Transverse colon (tissue), 4 donors: ENCODE data around the gene PROSER2. TPM values are rescaled to one million over a fixed set of nuclear protein-coding genes. Genes with fewer than 3 reads are reported as not detected.

Experiments
- DNase-seq: peaks from one replicate; pipeline ENCODE4 v3.0.0-alpha.2; 2019
- H3K27ac ChIP-seq, 4 donors: fragments of 200-600 bp; sonication (generic); 2 replicates each; pipeline ENCODE4 v1.5.1; 2016 to 2018; ENCODE audit warnings: inconsistent platforms in 4 of 4
- H3K27me3 ChIP-seq: fragments of 200-600 bp; sonication (generic); 2 replicates; pipeline ENCODE4 v1.5.1; 2017; ENCODE audit warnings: inconsistent platforms
- H3K36me3 ChIP-seq, 4 donors: fragments of 200-600 bp; sonication (generic); 2 replicates each; pipeline ENCODE4 v1.5.1; 2017 to 2019; ENCODE audit warnings: inconsistent platforms in 4 of 4
- H3K4me1 ChIP-seq, 4 donors: fragments of 200-600 bp; sonication (generic); 2 replicates each; pipeline ENCODE4 v1.5.1; 2017 to 2020; ENCODE audit warnings: inconsistent platforms in 4 of 4
- H3K4me3 ChIP-seq, 4 donors: fragments of 200-600 bp; sonication (generic); 1 replicate in 1 of 4; 2 replicates in 3 of 4; pipeline versions ENCODE4 v1.5.1 to v1.6.1; 2017 to 2019; ENCODE audit warnings: inconsistent platforms in 4 of 4
- H3K9me3 ChIP-seq, 2 donors: fragments of 200-600 bp; sonication (generic); 2 replicates each; pipeline ENCODE4 v1.5.1; 2017 to 2019; ENCODE audit warnings: inconsistent platforms in 2 of 2
- EP300 ChIP-seq: sonication (generic); formaldehyde crosslinking; IDR thresholded peaks from one replicate; pipeline ENCODE4 v1.6.1; 2017; ENCODE audit warnings: antibody characterized with exemption, low read depth
- POLR2A ChIP-seq: fragments of 450-650 bp; IDR thresholded peaks from one replicate; pipeline ENCODE4 v1.6.1; 2016; ENCODE audit warnings: antibody characterized with exemption, mild to moderate bottlenecking, moderate library complexity
- POLR2AphosphoS5 ChIP-seq, 3 donors: sonication (generic); formaldehyde crosslinking; IDR thresholded peaks; one replicate each; pipeline ENCODE4 v1.6.1; 2016; ENCODE audit warnings: antibody characterized with exemption in 3 of 3
- WGBS, 2 donors: methylation state at CpG; one replicate each; pipeline ENCODE4 v1.1.5; 2018; ENCODE audit warnings: low coverage in 1 of 2; 5-methylcytosine and 5-hydroxymethylcytosine counted together
- in situ Hi-C, 4 donors: fragments of 200-750 bp; cut with MboI; loops; one replicate each; pipeline versions ENCODE4 v1.15.0 to v1.15.1; 2017; ENCODE audit warnings: low sequenced_read_pairs in 3 of 4, low pct_ligation_motif_present in 1 of 4, low pct_unique_long_range_greater_than_20kb in 1 of 4
- intact Hi-C: fragments of 100-400 bp; cut with DNase I; formaldehyde crosslinking; loops from one replicate; pipeline ENCODE4 v1.15.1; 2023; ENCODE audit warnings: low total_unique reads
- total RNA-seq, 4 donors: library from RNA; depleted of rRNA; stranded (reverse); fragments of >200 nt; gene quantifications; one replicate each; pipeline ENCODE4 v1.1.0, GENCODE V29; 2016
- TF ChIP-seq, protein P1 (sequence below), 5 experiments: fragments of 200-600 bp in 3 of 5; fragments of 450-650 bp in 2 of 5; sonication (generic) in 3 of 5; IDR thresholded peaks; 1 replicate in 2 of 5; 2 replicates in 3 of 5; pipeline ENCODE4 v1.5.1; 2016 to 2017; ENCODE audit warnings: antibody characterized with exemption in 5 of 5, inconsistent platforms in 3 of 5, mild to moderate bottlenecking in 2 of 5, moderate library complexity in 1 of 5

Gene PROSER2
- total RNA-seq, 4 donors from 2014 or later, result 4.2 to 29.2 (median 6.9) TPM

DNA sequence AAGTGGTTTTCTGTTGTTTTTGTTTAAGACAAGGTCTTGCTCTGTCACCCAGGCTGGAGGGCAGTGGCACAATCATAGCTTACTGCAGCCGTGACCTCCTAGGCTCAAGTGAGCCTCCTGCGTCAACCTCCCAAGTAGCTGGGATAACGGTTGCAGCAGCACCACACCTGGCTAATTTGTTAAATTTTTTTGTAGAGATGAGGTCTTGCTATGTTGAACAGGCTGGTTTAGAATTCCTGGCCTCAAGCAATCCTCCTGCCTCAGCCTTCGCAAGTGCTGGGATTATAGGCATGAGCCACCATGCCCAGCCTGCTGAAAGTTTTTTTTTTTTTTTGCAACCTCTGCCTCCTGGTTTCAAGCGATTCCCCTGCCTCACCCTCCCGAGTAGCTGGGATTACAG lies 31.1 kb downstream of the PROSER2 start:
- no peak for DNase-seq
- in situ Hi-C loops (no loop called here), intact Hi-C loops (no loop called here)
- Histone ChIP-seq H3K4me3 (no peak overlapping the region), H3K27me3 (no peaks in the 10 kb centered on the region), H3K27ac (no peak overlapping the region), H3K36me3 (no peaks in the 10 kb centered on the region), H3K4me1 (no peaks in the 10 kb centered on the region), H3K9me3 (no peaks in the 10 kb centered on the region)
- TF ChIP-seq POLR2A (no peak), POLR2AphosphoS5 (IDR thresholded peaks at IDR 0.05) (no peak), EP300 (no peak)
- TF ChIP-seq, protein P1, sequence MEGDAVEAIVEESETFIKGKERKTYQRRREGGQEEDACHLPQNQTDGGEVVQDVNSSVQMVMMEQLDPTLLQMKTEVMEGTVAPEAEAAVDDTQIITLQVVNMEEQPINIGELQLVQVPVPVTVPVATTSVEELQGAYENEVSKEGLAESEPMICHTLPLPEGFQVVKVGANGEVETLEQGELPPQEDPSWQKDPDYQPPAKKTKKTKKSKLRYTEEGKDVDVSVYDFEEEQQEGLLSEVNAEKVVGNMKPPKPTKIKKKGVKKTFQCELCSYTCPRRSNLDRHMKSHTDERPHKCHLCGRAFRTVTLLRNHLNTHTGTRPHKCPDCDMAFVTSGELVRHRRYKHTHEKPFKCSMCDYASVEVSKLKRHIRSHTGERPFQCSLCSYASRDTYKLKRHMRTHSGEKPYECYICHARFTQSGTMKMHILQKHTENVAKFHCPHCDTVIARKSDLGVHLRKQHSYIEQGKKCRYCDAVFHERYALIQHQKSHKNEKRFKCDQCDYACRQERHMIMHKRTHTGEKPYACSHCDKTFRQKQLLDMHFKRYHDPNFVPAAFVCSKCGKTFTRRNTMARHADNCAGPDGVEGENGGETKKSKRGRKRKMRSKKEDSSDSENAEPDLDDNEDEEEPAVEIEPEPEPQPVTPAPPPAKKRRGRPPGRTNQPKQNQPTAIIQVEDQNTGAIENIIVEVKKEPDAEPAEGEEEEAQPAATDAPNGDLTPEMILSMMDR (IDR thresholded peaks at IDR 0.05), result no peak
- 95% methylated on average over 5 to 6 of the region's 6 CpGs for WGBS, 2 donors

DNA sequence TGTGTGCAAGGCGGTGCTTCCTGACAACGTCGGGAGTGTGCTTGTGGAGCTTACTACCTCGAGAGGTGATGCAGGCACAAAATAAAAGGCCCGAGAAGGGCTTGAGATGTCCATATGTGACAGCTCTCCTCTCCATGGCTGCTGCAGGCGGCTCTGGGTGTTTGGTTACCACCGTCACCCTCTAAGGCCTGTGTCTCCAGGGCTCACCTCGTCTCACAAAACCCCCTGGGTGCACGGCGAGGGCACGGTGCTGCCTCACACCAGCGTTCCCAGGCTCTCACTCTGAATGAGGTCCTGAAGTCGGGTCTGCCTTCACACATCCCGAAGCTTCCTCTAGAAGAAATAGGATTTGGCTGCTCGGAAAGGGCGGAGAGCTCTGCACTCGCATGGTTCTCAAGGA lies 32.9 kb downstream of the PROSER2 start:
- H3K27ac ChIP-seq, result no peak overlapping the region
- H3K36me3 ChIP-seq, result no peaks in the 10 kb centered on the region
- H3K9me3 ChIP-seq, result no peaks in the 10 kb centered on the region
- no peaks in the 10 kb centered on the region for H3K4me1 ChIP-seq
- DNase-seq, result no peak
- 92% methylated on average over 17 of the region's 17 CpGs; no CpG with 5 or more reads in 1 of the 2 donors for whole genome bisulfite sequencing, 2 donors
- in situ Hi-C loops (no loop called here), intact Hi-C loops (no loop called here)
- TF ChIP-seq EP300, result no peak
- TF ChIP-seq, protein P1 (IDR thresholded peaks at IDR 0.05), result no peak
- no peak for TF ChIP-seq POLR2AphosphoS5 (IDR thresholded peaks at IDR 0.05)
- TF ChIP-seq POLR2A, result no peak
- no peaks in the 10 kb centered on the region for H3K27me3 ChIP-seq
- no peak overlapping the region for H3K4me3 ChIP-seq

DNA sequence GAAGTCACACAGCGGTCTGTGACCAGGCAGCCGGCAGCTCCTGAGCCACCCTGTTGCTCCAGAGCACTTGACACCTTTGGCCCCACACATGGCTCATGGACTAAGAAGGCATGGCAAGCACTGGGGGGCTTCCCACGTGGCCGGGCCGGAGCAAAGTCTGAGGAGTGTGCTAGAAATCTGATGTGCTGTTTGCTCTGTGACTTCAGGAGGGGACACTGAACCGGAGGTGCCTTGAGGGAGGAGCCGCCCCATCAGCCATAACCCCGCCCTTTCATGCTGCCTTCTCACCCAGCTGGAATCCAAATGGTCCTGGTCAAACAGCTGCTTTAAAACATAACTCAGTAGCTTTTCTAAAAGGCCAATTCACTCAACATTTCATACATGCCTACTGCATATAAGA lies 33.5 kb downstream of the PROSER2 start:
- Histone ChIP-seq H3K27ac (no peak overlapping the region), H3K4me3 (no peak overlapping the region), H3K36me3 (no peaks in the 10 kb centered on the region), H3K9me3 (no peaks in the 10 kb centered on the region), H3K27me3 (no peaks in the 10 kb centered on the region), H3K4me1 (no peaks in the 10 kb centered on the region)
- no peak for DNase-seq
- in situ Hi-C loops, result no loop called here
- WGBS, 2 donors, result 66 to 67% methylated on average over 5 to 8 of the region's 8 CpGs
- intact Hi-C loops, result no loop called here
- TF ChIP-seq POLR2A (no peak), POLR2AphosphoS5 (IDR thresholded peaks at IDR 0.05) (no peak), EP300 (no peak)
- TF ChIP-seq, protein P1 (IDR thresholded peaks at IDR 0.05), result no peak

DNA sequence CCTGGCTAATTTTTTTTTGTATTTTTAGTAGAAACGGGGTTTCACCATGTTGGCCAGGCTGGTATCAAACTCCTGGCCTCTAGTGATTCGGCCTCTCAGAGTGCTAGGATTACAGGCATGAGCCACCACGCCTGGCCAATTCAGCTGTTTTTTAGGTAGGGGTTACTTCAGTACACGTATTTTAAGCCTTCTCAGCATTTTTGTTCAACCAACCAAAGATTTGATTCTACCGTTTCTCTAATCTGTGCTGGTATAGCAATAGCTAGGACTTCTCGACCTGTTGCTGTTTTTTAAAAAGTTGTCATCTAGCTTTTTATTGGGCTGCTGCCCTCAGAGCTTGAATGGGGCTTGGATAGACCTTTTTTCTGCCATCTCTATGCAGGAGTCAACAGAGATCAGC lies 34.9 kb downstream of the PROSER2 start:
- H3K27ac ChIP-seq, result no peak overlapping the region
- intact Hi-C loops, result no loop called here
- H3K4me3 ChIP-seq, result no peak overlapping the region
- TF ChIP-seq POLR2A (no peak), EP300 (no peak), POLR2AphosphoS5 (IDR thresholded peaks at IDR 0.05) (no peak)
- TF ChIP-seq, protein P1 (IDR thresholded peaks at IDR 0.05), result no peak
- DNase-seq, result no peak
- WGBS, 2 donors, result 80 to 94% methylated on average over 2 to 6 of the region's 6 CpGs
- no peaks in the 10 kb centered on the region for H3K9me3 ChIP-seq
- in situ Hi-C loops, result no loop called here
- H3K4me1 ChIP-seq, result no peaks in the 10 kb centered on the region
- no peaks in the 10 kb centered on the region for H3K27me3 ChIP-seq
- peaks cover 0 to 7% (median 0%) of the 10 kb centered on the region in 4 donors for H3K36me3 ChIP-seq
